ENCODE results near the gene SPRR3. TPM values are rescaled to one million over a fixed set of nuclear protein-coding genes. Genes with fewer than 3 reads are reported as not detected.

SPRR3 gene
- total RNA-seq, result not detected in 2 replicates

GRCh38 chr1:153001382-153001781 is at the start of gene SPRR3:
Gene SPRR3 (plus strand): TSS chr1:153001749. CDS start chr1:153003021, 1,272 bp downstream.

GRCh38 chr1:152970495-152970894 is 31.1 kb upstream of the SPRR3 start, which contains the start of gene SPRR4:
Gene SPRR4 (plus strand): TSS chr1:152970648. CDS start chr1:152971891, 1,243 bp downstream.

GRCh38 chr1:152983743-152984142 is 17.8 kb upstream of the SPRR3 start, which contains the start of gene SPRR1A:
Gene SPRR1A (plus strand): TSS chr1:152984081. CDS start chr1:152985231, 1,150 bp downstream.

GRCh38 chr1:153030895-153031294 is 29.3 kb downstream of the SPRR3 start, which contains the start of gene SPRR1B:
Gene SPRR1B (plus strand): TSS chr1:153031203. CDS start chr1:153032346, 1,143 bp downstream.

GRCh38 chr1:153040950-153041631 is 39.5 kb downstream of the SPRR3 start, which contains the start of gene SPRR2D:
Gene SPRR2D (minus strand): TSS chr1:153041120. CDS start chr1:153040346, 774 bp downstream.

Other genes with a start within 250 kb of the SPRR3 start
- gene KPRP, start 243.7 kb upstream of the SPRR3 start, total RNA-seq, result not detected in 2 replicates
- not detected in 2 replicates for gene LCE1F, start 226.6 kb upstream of the SPRR3 start, total RNA-seq
- gene LCE1E, start 215.5 kb upstream of the SPRR3 start, total RNA-seq, result not detected in 2 replicates
- gene LCE1D, start 205.0 kb upstream of the SPRR3 start, total RNA-seq, result not detected in 2 replicates
- not detected in 2 replicates for gene LCE1C, start 195.1 kb upstream of the SPRR3 start, total RNA-seq
- not detected in 2 replicates for gene LCE1B, start 189.8 kb upstream of the SPRR3 start, total RNA-seq
- gene LCE1A, start 174.3 kb upstream of the SPRR3 start, total RNA-seq, result not detected in 2 replicates
- gene LCE6A, start 158.9 kb upstream of the SPRR3 start, total RNA-seq, result not detected in 2 replicates
- not detected in 2 replicates for gene LCE7A, start 141.8 kb upstream of the SPRR3 start, total RNA-seq
- gene SMCP, start 123.4 kb upstream of the SPRR3 start, total RNA-seq, result not detected in 2 replicates
- not detected in 2 replicates for gene IVL, start 93.2 kb upstream of the SPRR3 start, total RNA-seq
- gene SPRR5, start 54.5 kb upstream of the SPRR3 start, total RNA-seq, result not detected in 2 replicates
- gene SPRR4, start 31.1 kb upstream of the SPRR3 start, total RNA-seq, result not detected in 2 replicates
- not detected in 2 replicates for gene SPRR1A, start 17.7 kb upstream of the SPRR3 start, total RNA-seq
- not detected in 2 replicates for gene SPRR1B, start 29.5 kb downstream of the SPRR3 start, total RNA-seq
- gene SPRR2D, start 39.4 kb downstream of the SPRR3 start, total RNA-seq, result not detected in 2 replicates
- gene SPRR2A, start 55.8 kb downstream of the SPRR3 start, total RNA-seq, result not detected in 2 replicates
- gene SPRR2B, start 69.9 kb downstream of the SPRR3 start, total RNA-seq, result not detected in 2 replicates
- gene SPRR2E, start 92.8 kb downstream of the SPRR3 start, total RNA-seq, result not detected in 2 replicates
- gene SPRR2F, start 111.8 kb downstream of the SPRR3 start, total RNA-seq, result not detected in 2 replicates
- not detected in 2 replicates for gene SPRR2G, start 149.1 kb downstream of the SPRR3 start, total RNA-seq
- not detected in 2 replicates for gene LELP1, start 201.7 kb downstream of the SPRR3 start, total RNA-seq
- not detected in 2 replicates for gene PRR9, start 215.8 kb downstream of the SPRR3 start, total RNA-seq

All from aortic smooth muscle cell (primary cell).